ENCODE data around the gene PGPEP1.

The PGPEP1 gene

DNA sequence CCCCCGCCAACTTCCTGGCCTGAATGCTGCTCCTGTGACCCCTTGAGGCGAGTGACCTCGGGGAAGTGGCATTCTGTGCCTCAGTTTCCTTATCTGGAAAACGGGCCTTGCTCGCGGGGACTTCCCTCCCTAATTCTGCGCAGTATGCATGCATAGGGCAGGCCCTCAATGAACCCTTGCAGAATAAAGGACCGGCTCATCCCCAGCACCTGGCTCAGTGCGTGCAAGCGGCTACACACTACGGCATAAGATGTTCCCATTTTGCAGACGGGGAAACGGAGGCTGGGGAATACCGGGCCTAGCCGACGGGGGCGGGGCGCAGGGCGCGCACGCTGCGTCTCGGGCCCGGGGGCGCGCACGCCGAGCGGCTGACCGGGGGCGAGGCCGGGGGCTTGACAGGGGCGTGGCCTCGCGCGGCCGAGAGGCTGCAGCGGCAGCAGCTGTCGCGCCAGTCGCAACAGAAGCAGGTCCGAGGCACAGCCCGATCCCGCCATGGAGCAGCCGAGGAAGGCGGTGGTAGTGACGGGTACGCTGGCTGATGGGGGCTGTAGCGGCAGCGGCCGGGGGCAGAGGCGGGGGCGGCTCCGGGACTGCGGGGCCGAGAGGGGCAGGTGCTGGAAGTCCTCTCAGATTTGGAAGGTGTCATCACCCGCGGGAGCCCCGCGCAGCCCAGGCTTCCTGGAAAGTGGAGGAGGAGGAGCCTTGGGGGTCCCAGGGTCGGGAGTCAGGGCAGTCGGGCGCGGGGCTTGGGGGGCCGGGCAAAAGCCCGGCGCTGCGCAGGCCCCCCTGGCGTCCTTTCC lies at the start of gene PGPEP1:
PGPEP1 (plus strand) TSS at position 409 of the 800 bp plus-strand sequence; CDS start at position 493, 84 bp downstream.
- ATAC-seq: peak; percentile 52 to 62

GRCh38 chr19:18291019-18291524 lies 49.3 kb upstream of the PGPEP1 start:
- ATAC-seq: no peak

- peak; percentile 7 to 15 for ATAC-seq
Measured at GRCh38 chr19:18291590-18292461, 48.6 kb upstream of the PGPEP1 start.

GRCh38 chr19:18292462-18292809 lies 48.0 kb upstream of the PGPEP1 start:
- no peak for ATAC-seq

GRCh38 chr19:18292810-18293641 lies 47.4 kb upstream of the PGPEP1 start:
- ATAC-seq: peak in 1 of 2 donors; percentile 8

DNA sequence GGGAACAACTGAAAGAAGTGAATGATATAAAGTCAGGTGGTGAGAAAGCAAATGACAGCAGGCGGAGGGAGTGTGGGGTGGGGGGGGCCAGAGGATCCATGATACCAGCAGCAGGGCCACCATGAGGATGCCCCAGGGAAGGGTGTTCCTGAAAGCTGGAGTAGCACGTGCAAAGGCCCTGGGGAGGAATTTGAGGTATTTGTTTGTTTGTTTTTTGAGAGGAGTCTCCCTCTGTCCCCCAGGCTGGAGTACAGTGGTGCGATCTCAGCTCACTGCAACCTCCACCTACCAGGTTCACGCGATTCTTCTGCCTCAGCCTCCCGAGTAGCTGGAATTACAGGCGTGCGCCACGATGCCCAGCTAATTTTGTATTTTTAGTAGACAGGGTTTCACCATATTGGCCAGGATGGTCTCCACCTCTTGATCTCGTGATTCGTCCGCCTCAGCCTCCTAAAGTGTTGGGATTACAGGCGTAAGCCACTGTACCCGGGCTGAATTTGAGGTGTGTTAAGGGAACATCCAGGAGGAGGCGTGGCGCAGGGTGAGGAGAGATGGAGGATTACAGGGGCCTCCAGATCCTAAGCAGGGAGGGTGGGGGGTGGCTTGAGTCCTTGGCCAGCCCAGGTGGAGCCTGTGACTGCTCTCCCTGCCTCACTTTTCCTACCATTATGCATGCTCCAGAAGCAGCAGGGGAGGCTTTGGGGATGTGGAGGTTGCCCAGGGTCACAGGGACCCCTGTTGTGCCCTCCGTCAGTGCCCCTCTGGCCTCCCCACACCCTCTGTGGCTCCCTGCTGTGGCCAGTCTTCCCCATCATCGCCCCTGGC lies 46.5 kb upstream of the PGPEP1 start:
- ATAC-seq: no peak

GRCh38 chr19:18294467-18294864 lies 45.9 kb upstream of the PGPEP1 start:
- peak; percentile 54 to 58 for ATAC-seq

- ATAC-seq: no peak
Measured at GRCh38 chr19:18295034-18295451, 45.4 kb upstream of the PGPEP1 start.

DNA sequence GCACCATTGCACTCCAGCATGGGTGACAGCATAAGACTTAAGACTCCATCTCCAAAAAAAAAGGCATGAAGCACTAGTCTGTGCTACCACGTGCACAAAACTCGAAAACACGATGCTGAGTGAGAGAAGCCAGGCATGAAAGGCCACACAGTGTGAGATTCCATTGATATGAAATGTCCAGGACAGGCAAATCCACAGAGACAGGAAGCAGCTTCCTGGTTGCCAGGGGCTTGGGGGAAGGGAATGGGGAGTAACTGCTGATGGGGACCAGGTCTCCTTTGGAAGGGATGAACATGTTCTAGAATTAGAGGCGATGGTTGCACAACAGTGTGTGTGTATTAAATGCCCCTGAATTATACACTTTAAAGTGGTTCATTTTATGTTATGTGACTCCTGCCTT lies 43.1 kb upstream of the PGPEP1 start:
- no peak for ATAC-seq

DNA sequence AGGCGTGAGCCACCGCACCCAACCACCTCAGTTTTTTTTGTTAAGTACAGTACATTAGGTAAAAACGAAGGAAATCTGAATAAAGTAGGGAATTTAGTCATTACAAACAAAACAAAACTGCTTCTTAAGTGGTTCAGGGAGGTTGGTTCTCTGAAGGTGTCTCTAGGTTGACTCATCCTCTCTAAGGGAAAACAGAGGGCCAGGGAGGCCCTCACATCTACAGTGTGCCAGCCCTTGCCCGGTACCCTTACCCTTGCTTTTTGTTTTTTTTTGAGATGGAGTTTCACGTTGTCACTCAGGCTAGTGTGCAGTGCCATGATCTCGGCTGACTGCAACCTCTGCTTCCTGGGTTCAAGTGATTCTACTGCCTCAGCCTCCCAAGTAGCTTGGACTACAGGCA lies 41.8 kb upstream of the PGPEP1 start:
- ATAC-seq: peak in 1 of 2 donors; percentile 42

DNA sequence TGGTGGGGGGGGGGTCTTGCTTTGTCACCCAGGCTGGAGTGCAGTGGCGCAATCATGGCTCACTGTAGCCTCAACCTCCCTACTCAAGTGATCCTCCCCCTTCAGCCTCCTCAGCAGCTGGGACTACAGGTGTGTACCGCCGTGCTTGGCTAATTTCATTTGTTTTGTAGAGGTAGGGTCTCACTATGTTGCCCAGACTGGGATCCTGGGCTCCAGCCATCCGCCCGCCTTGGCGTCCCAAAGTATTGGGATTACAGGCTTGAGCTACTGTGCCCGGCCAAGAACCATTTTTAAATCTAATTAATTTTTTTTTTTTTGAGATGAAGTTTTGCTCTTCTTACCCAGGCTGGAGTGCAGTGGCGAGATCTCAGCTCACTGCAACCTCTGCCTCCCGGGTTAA lies 40.7 kb upstream of the PGPEP1 start:
- ATAC-seq: no peak

DNA sequence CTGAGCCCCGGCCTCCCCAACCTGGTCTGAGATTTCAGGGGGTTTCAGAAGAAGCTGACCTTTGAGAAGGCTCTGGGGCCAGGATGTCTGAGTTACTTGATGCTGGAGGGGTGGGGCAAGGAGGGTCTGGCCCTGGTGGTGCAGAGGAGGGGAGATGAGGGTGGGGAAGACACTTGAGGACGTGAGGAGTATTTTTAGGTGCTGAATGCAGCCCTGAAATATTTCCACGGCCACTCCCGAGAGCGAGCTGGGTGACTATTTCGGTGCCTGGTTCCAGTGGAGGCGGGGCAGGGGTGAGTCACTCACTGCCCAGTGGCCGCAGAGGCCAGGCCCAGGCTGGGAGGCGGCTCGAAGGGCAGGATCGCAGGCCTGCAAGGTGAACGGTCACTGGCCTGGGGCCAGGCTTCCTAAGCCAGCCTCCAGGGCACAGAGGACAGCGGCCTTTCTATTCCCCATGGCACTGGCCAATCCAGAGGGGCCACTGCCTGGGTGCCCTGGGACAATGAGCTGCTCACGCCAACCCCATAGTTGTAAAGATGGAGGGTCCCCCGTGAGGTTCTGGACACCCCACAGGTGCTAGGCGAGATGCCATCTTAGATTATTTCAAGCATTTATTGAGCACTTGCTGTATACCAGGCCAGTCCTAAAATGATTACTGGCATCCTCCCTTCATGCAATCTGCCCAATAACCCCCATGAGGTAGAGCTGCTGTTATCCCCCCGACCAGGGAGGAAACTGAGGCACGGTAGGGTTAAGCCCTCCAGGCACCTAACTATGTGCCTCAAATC lies 39.3 kb upstream of the PGPEP1 start:
- ATAC-seq: no peak

DNA sequence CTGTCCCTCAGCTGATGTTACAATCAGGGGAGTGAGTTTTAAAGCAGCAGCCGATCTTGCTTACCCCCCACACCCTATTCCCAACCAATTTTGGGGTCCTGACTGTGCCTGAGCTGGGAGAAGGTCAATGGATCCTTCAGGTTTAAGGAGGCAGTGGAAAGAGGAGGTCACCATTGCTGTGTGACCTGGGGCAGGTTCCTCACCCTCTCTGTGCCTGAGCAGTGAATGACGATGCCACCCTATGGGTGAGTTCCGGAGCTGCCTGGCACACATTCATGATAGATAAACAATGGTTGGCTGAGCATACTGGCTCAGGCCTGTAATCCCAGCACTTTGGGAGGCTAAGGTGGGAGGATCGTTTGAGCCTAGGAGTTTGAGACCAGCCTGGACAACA lies 38.7 kb upstream of the PGPEP1 start:
- ATAC-seq: no peak

DNA sequence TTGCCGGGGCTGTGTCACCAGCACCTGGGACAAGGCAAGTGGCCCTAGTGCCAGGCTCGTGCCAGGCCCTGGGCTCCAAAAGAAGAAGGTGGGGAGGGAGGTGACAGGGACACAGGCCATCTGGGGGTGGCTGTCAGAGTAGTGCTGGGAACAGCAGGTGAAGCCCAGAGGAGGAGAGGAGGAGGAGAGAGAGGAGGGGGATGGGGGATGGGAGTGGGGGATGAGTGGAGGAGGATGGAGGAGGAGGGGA lies 36.3 kb upstream of the PGPEP1 start:
- ATAC-seq: peak; percentile 5 to 7

DNA sequence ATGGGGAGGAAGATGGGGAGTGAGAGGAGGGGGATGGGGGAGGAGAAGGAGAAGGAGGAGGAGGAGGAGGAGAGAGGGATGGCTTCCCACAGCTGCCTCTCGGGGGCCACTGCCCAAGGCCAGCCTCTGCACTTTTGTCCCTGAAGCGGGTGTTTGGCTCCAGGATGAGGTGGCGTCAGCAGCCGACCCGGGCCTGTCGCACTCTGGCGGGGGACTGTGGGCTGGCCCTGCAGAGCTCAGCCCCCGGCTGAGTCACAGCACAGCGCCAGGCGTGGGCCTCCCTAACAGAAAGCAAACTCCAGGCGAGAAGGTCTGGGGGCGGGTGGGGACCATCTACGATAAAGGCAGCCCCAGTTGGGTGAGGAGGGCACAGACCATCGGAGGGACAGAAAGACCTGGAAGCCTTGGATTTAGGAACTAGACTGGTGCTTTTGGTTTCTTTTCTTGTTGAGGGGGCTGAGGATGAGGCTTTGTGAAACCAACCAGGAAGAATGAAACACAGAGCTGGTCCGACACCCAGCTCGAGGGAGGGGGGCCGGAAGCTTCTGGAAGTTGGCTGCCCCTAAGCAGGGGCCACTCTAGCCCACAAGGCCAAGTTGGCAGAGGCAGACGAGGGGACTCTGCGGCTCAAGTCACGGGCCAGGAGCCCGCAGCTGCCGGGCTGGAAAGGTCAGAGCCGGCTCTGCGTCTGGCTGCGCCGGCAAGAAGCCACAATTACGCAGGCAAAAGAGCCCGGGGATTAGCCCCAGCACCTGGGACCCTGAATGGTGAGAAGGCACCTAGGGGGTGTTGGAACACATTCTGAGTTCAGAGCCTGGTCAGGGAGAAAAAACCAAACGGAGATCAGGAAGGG lies 35.7 kb upstream of the PGPEP1 start:
- peak; percentile 89 to 90 for ATAC-seq

DNA sequence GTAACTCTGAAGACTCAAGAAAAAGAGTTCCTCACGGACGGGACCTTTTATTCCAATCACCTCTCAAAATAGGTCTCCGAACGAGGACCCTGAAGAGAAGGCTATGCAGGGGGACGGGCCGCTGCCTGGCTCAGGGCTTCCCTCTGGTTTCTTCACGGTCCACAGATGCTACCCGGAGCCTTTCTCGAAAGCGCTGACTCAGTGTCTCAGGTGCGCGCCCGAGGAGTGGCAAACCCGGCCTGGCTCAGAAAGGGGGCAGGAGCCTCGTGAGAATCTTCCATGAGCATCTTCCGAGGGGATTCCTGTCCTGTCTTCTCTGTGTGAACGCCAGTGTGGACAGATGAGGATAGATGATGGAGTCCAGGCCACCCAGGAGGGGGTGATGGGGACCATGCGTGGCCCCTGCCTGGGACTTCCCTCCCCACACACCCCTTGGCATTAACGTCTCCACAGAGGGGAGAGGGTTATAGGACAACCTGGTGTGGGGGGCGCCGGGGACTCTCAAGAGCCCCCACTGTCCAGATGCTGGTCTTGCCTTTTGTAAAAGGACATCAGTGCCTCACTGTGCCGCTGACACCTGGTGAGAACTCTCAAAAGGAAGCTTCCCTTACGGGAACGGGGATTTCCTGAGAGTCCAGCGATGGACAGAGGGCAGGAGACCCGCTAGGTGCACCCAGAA lies 34.0 kb upstream of the PGPEP1 start:
- no peak for ATAC-seq

- ATAC-seq: no peak
Measured at GRCh38 chr19:18306888-18307260, 33.5 kb upstream of the PGPEP1 start.

DNA sequence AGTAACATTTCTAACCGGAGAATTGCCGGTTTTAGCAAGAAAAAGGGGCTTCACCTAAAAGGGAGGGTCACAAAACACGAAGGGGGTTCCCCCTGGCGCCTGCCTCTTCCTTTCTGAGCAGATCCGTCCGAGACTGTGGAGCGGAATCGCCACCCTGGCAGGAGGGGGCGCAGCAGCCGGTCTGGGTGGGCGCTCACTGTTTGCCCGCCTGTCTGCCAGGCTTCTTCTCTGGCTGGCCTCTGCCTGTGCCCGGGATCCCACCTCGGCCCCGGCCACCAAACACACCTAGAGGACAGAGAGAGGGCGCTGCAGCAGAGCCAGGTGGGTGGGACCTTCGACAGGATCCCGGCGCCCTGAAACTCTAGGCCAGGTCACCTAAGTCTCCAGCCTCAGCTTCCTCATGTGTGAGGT lies 33.1 kb upstream of the PGPEP1 start:
- no peak for ATAC-seq

- ATAC-seq: no peak
Measured at GRCh38 chr19:18308051-18308947, 32.1 kb upstream of the PGPEP1 start.
